Cortex of kidney (tissue), 1 donor: ENCODE measurements around the gene SLC35D2.
"Not testable (repeated sequence)": the region's sequence is repeated elsewhere in the genome, so short reads cannot be mapped to it uniquely, and the experiment has no call there.

Experiments
- DNase-seq: peaks from one replicate; lab custom pipeline; 2025; lab: John Stamatoyannopoulos, UW

Gene SLC35D2

GRCh38 chr9:96317335-96317980 is 66.1 kb downstream of the SLC35D2 start:
- DNase-seq, result no peak

GRCh38 chr9:96309850-96310249 is 73.7 kb downstream of the SLC35D2 start:
- DNase-seq, result no peak

- DNase-seq, result not testable (repeated sequence)
Measured at GRCh38 chr9:96306958-96307357, 76.6 kb downstream of the SLC35D2 start.

GRCh38 chr9:96305171-96305570 is 78.3 kb downstream of the SLC35D2 start:
- DNase-seq, result no peak

- no peak for DNase-seq
Measured at GRCh38 chr9:96304230-96304629, 79.3 kb downstream of the SLC35D2 start.

- no peak for DNase-seq
Measured at GRCh38 chr9:96302021-96302420, 81.5 kb downstream of the SLC35D2 start, which contains the start of gene HSD17B3. HSD17B3 (minus strand) TSS chr9:96302176; CDS start chr9:96302104, 72 bp downstream.

- DNase-seq, result no peak
Measured at GRCh38 chr9:96299823-96300222, 83.7 kb downstream of the SLC35D2 start.

- no peak for DNase-seq
Measured at GRCh38 chr9:96294159-96294545, 89.4 kb downstream of the SLC35D2 start.

- no peak for DNase-seq
Measured at GRCh38 chr9:96293498-96294158, 89.9 kb downstream of the SLC35D2 start.

GRCh38 chr9:96289392-96289791 is 94.1 kb downstream of the SLC35D2 start:
- DNase-seq, result no peak

GRCh38 chr9:96281641-96282040 is 101.9 kb downstream of the SLC35D2 start:
- no peak for DNase-seq

- DNase-seq, result no peak
Measured at GRCh38 chr9:96279932-96280331, 103.6 kb downstream of the SLC35D2 start.

- no peak for DNase-seq
Measured at GRCh38 chr9:96274939-96275338, 108.6 kb downstream of the SLC35D2 start.
